ENCODE results near the gene ABCC2.

The ABCC2 gene

DNA sequence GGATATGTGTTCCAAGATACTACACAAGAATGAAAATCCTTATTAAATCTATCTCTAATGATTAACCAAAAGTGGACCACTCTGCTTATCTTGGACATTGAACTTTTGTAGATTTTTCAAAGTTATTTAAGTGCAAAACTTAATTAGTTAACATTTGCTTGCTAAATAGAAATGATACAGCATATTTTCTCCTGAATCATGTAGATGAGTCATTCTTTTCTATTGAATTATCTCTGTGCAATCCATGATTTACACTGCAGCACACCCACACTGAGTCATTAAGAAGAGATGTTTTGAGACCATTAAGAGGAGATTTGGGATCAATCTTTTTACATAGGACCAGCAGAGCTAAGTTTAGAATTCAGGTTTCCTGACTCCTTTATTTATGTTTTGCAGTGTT is 6.6 kb upstream of the ABCC2 start:
- no peak for DNase-seq

DNA sequence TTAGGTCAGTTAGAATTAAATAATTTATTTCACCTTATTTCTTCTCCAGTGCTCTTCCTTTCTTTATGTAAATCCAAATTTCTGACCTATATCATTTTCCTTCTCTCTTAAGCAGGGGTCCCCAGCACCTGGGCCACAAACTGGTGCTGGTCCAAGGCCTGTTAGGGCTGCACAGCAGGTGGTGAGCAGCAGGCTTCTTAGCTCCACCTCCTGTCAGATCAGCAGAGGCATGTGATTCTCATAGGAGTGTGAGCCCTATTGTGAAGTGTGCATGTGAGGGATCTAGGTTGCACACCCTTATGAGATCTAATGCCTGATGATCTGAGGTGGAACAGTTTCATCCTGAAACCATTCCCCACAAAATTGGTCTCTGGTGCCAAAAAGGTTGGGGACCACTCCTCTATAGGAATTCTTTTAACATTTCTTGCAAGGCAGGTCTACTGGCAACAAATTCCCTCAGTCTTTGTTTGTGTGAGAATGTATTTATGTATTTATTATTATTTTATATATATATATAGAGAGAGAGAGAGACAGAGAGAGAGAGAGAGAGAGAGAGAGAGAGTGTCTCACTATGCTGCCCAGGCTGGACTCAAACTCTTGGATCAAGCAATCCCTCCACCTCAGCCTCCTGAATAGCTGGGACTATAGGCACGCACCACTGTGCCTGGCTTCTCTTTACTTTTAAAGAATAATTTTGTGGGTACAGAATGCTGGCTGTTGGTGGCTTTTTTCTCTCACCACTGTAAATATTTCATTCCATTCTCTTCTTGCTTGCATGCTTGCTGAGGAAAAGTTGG is 4.3 kb upstream of the ABCC2 start:
- DNase-seq (no peak), ATAC-seq (no peak)

More for the DNA sequence above, 6.6 kb upstream of the ABCC2 start:
- ATAC-seq: no peak

GRCh38 chr10:99779335-99779734 is 3.1 kb upstream of the ABCC2 start:
- ATAC-seq: no peak
- DNase-seq: no peak

- DNase-seq (no peak), ATAC-seq (no peak)
Observed at GRCh38 chr10:99781734-99782429, 558 bp upstream of the ABCC2 start.

DNA sequence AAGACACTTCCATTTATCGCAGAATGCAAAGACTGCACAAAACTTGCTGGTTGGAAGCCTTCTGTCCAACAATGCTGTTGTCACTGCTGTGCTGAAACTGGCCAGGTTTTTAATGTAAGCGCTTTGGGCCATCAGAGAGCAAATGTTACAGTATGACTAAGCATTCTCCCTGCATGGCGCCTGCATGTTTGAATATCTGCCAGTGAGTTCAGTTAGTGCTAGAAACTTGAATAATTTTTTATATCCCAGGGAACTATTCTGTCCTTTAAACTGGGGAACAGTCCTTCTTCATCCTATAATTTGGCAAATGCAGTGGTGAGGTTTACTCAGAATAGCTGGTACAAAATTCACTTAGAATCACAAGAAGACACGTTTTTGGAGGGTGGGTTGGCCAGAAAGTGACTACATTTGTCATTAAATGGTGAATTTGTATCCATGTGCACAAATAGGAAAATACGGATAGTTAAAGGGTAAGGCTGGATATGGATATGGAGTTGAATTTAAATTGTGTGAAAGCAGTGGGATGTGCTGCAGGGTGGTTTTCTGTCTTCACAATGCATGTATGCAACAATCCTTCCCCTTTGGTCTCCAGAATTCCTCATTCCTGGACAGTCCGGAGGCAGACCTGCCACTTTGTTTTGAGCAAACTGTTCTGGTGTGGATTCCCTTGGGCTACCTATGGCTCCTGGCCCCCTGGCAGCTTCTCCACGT is 1.7 kb downstream of the ABCC2 start:
- no peak for DNase-seq
- no peak for ATAC-seq

DNA sequence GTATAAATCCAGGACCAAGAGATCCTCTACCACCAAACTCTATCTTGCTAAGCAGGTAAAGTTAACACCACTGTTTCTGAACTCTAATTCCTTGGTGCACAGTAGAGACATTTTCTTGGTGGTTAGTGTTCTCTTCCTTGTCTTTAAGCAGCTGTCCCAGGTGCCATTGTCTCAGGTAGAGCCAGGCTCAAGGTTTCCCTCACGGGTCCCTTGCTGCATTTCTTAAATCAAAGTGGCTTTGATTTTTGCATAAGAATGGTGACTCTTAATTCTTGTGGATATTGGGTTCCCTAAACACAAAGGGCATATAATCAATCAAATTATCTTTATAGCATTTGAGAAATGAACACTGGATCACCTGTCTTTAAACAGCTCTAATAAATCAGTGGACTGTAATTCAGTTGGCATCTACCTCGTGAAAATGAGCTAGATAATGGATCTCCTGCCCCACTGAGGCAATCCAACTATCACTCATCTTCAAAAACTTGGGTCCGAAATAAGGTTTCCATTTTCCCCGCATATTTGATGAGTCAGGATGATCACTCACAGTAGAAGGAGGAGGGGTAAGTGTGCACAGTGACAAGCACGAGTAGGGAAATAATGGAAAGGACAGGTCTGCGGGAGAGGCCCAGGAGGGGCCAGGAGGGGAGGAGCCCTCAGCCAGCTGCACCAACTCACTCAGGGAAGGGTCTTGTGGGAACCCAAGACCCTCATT is 2.4 kb downstream of the ABCC2 start:
- no peak for ATAC-seq
- DNase-seq: no peak

- ATAC-seq: no peak
- no peak for DNase-seq
Observed at GRCh38 chr10:99785646-99786045, 3.2 kb downstream of the ABCC2 start.

GRCh38 chr10:99787311-99787710 is 4.9 kb downstream of the ABCC2 start:
- no peak for DNase-seq
- no peak for ATAC-seq

- DNase-seq (no peak), ATAC-seq (no peak)
Observed at GRCh38 chr10:99787782-99788445, 5.5 kb downstream of the ABCC2 start.

GRCh38 chr10:99788598-99789256 is 6.3 kb downstream of the ABCC2 start:
- ATAC-seq (no peak), DNase-seq (no peak)

DNA sequence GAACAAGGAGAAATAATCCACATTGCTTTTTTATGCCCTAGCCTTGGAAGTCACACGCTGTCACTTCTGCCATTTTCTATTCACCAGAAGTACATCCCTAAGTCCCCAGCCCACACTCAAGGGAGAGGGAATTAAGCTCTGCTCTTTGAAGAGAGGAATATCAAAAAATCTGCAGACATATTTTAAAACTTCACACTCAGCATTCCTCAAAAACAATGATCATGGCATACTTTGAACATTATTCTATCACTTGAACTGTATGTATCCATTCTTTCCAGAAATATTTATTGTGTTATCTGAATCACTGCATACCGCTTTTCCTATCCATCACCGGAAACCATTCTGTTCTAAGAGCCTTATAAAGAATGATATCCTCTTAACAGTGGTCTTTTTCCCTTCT is 9.4 kb downstream of the ABCC2 start:
- no peak for DNase-seq
- ATAC-seq: no peak

GRCh38 chr10:99793819-99794218 is 11.4 kb downstream of the ABCC2 start:
- DNase-seq (no peak), ATAC-seq (no peak)

DNA sequence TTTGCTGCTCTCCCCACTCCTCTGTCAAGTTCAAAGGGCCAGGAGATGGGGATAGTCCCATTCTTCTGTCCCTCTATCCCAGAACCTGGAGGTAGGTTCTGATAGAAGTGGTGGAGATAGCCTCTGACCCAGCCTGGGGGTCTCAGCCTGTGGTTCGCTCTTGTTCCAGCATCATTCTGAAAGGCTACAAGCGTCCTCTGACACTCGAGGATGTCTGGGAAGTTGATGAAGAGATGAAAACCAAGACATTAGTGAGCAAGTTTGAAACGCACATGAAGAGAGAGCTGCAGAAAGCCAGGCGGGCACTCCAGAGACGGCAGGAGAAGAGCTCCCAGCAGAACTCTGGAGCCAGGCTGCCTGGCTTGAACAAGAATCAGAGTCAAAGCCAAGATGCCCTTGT is 14.5 kb downstream of the ABCC2 start:
- DNase-seq (no peak), ATAC-seq (no peak)

DNA sequence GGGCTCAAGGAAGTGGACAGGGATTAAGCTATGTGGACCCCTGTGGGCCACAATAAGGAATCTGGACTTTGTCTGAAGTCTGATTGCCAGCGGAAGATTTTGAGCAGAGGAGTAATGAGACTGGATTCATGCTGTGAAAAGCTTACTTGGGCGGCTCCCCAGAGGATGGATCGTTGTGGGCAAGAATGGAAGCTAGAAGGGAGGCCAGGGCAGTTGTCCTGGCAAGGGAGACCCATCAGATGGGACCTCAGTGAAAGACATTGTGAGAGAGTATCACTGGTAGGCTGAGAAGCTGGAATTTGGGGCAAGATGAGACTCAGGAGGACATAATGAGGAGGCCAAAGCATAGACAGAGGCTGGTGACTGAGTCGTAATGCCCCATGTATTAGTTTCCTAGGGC is 15.6 kb downstream of the ABCC2 start:
- ATAC-seq: no peak

DNA sequence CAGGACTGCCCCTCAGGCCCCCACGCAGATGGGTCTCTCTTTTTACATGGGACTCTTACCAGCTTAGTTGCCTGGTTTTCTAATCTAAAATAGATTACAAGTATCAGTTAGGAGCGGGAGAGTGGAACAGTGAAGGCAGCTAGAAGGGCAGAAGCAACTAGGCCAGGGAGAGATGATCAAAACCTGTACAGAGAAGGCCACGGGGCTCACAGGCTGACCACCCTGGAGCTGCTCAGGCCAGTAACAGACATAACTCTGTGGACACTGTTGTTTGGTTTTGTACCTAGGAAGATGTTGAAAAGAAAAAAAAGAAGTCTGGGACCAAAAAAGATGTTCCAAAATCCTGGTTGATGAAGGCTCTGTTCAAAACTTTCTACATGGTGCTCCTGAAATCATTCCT is 16.5 kb downstream of the ABCC2 start:
- DNase-seq: no peak
- no peak for ATAC-seq

More for the DNA sequence above, 15.6 kb downstream of the ABCC2 start:
- DNase-seq: no peak

DNA sequence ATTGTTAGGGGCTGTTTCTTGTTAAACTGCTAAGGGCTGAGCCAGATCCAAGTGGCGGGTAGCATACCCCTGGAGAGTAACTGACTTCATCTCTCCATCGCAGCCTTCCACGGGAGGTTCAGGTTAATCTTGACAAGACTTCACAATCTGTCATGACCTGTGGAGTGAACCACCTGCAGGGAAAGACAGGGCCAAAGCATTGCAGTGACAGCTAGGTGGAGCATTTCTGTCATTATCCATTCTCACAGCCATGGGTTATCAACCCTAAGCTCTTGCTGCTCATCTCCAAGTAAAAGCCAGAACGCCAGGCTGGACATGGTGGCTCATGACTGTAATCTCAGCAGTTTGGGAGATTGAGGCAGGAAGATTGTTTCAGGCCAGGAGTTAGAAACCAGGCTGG is 17.2 kb downstream of the ABCC2 start:
- DNase-seq (no peak), ATAC-seq (no peak)

- ATAC-seq: no peak
Observed at GRCh38 chr10:99804471-99804870, 22.0 kb downstream of the ABCC2 start.

GRCh38 chr10:99805190-99805589 is 22.8 kb downstream of the ABCC2 start:
- DNase-seq (no peak), ATAC-seq (no peak)

More at GRCh38 chr10:99804471-99804870, 22.0 kb downstream of the ABCC2 start:
- DNase-seq: no peak

DNA sequence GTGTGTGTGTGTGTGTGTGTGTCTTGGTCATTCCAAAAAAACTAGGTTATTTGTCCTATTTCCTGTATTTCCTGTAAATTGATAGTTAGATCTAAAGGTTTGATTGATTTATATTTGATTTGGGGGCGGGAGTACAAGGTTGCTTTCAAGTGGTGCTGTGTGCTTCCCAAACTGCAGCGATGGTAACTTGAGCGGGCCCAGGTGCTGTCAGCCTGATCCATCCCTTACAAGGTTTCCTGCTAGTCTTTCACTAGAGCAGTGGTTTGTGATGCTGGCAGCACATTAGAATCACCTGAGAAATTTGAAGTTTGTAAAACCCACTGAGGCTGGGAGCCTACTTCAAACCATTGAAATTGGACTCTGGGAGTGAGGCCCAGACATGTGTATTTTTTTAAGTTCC is 23.7 kb downstream of the ABCC2 start:
- DNase-seq: no peak
- ATAC-seq: no peak

DNA sequence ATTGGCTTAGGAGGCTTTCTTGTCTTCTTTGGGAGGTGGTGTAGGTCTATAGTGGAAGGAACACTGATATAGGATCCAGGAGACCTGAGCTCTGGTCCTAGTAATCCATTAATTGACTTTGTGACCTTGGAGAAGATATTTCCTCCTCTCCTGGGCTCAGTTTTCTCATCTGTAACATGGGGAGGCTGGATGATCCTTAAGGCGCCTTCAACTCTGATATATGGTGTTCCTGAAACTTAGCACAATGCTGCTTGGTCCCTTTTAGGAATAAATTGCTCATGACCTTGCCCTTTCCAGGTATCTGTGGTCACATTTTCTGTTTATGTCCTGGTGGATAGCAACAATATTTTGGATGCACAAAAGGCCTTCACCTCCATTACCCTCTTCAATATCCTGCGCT is 25.3 kb downstream of the ABCC2 start:
- ATAC-seq (no peak), DNase-seq (no peak)

DNA sequence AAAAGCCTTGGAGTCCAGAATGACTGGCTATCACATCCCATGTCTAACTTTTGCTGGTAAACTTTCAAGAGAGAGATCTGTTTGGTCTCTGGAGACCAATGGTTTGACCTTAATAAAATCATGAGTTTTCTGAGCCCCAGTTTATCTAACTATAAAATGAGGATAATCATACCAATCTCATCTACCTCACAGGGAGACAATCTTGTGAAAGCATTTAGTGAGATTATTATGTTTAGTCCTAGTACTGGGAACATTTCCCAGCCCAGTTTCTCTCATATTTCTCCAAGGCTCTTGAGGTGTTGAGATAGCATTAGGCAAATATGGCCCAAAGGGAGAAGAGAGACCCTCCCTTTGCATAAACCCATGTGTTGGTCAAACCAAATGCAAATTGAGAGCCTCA is 25.8 kb downstream of the ABCC2 start:
- DNase-seq: no peak
- no peak for ATAC-seq

Data from stimulated activated naive CD8-positive, alpha-beta T cell treated with anti-CD3 and anti-CD28 coated beads, Interleukin-15, Interleukin-2, amounts not matched to agents 100 U/mL and 50 U/mL, for 24 hours (primary cell).